ENCODE results near the gene INSM1.

Gene INSM1

DNA sequence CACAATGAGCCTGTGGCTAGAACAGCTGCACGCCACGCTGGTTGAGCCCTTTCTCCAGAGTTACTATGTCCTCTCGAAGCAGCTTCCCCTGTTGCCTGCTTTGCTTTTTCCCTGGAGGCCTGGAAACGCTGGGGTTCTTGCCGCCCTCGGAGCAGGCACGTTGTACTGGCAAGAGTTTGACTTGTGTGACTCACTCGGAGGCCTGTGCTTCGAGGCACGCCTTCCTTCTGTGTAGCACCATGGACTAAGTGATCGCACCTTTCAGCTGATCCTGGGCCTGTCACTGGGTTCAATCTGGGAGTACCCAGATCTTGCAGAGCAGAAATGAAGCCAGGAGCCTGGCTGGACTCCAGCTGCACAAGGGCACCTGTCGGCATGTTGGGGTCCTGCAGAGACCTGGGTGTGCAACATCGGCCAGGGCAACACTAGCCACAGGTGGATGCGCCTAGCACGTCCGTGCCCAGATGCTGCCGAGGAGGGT is 5.2 kb downstream of the INSM1 start:
- in situ Hi-C loops (cut with HindIII; ENCODE audit: low pct_ligation_motif_present, low pct_unique_long_range_greater_than_20kb, low sequenced_read_pairs), result no loop called here
- peak; percentile 21 for DNase-seq

DNA sequence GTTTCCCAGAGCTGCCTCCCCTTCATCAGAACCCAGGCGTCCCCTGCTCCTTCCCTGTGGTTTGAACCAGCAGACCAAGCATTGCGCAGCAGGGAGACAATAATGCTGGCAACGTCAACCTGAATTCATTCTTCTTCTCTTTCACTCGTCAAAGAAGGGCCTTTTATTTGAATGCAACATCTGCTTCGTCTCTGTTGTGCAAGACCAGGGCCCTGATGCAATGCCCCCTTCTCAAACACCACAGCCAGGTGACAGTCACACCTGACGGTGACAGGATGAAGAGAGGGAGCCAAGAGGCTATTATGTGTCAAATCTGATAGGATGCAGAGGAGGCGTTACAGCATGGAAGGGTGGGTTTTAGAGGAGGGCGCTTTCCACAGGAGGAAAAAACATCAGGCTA is 8.0 kb downstream of the INSM1 start:
- in situ Hi-C loops (cut with HindIII; ENCODE audit: low pct_ligation_motif_present, low pct_unique_long_range_greater_than_20kb, low sequenced_read_pairs), result no loop called here
- DNase-seq, result no peak

GRCh38 chr20:20386192-20386591 is 18.3 kb downstream of the INSM1 start:
- DNase-seq, result no peak
- in situ Hi-C loops (cut with HindIII; ENCODE audit: low pct_ligation_motif_present, low pct_unique_long_range_greater_than_20kb, low sequenced_read_pairs), result no loop called here

DNA sequence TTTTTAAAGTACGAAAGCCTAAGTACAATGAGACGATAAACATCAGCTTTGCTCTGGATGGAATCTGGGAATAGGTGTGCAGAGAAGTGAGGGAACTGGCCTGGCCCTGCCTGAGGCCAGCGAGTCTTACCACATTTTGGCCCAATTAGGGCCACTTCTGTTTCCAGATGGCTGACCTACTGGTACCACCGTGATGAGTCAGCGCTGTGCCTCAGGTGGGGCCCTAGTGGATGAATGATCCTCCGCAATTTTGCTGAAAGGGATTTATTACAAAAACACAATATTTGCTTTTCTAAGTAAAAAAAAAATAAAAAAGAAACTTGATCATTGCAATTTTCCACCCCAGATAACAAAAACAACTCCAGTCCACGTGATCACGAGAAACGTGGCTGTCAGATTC is 22.5 kb downstream of the INSM1 start:
- in situ Hi-C loops (cut with HindIII; ENCODE audit: low pct_ligation_motif_present, low pct_unique_long_range_greater_than_20kb, low sequenced_read_pairs), result no loop called here
- no peak for DNase-seq

GRCh38 chr20:20391115-20391514 is 23.2 kb downstream of the INSM1 start:
- DNase-seq, result no peak
- in situ Hi-C loops (cut with HindIII; ENCODE audit: low pct_ligation_motif_present, low pct_unique_long_range_greater_than_20kb, low sequenced_read_pairs), result no loop called here

DNA sequence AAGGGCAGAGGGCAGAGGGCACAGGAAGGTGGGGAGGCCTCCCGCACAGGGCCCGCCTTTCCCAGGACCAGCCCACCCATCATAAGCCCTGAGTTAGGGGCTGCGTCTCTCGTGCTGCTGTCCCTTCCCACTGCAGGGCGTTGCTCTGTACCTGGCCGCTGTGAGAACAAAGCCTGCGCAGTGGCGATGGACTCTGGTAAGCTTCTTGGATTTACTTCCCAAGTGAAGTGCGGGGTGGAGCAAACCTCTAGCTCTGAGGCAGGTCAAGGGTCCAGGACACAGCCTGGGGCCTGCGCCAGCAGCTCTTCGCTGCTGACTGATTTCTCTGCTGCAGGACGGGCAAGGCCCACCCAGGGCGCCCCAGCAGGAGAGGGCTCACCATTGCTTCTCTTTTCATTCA is 23.9 kb downstream of the INSM1 start:
- in situ Hi-C loops (cut with HindIII; ENCODE audit: low pct_ligation_motif_present, low pct_unique_long_range_greater_than_20kb, low sequenced_read_pairs), result no loop called here
- DNase-seq, result no peak

DNA sequence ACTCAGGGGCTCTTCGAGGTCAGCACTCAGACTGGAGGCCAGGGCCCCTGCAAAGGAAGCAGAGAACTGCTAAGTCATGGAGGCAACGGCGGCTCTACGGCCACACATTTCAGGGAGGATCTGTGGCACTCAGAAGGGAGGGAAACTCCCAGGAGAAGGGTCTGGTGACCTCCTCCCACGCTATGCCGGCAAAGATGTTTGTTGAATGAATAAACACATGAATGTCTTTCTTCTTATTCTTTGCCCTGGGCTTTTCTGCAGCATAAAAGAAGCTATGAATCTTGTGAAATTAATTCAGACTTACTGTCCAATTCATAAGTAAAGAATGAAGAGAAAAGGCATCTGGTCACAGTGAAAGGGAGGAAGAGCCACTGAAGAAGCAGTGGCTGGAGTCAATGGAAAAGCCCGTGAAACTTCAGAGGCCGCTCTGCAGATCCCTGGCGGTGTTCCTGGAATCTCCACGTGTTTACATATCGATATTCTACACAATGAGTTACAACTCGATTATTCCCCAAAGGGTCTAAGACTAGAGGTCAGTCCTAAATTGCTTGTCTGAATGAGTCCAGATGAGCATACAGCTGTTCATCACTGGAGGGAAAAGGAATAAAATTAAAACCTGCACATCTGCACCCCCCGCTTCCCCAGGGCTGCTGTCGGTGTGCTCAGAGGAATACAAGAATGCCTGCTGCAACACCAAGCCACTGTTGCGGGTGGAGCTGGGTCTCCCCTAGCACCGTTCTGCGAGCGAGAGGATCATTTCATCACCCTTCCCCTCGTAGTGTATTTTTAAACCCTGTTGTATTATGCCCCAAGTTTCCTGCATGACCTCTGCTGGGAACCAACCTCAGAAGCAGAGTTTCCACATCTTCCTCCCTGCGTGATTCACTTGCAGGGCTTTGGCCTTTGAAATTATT is 25.6 kb downstream of the INSM1 start:
- in situ Hi-C loops (cut with HindIII; ENCODE audit: low pct_ligation_motif_present, low pct_unique_long_range_greater_than_20kb, low sequenced_read_pairs), result no loop called here
- DNase-seq, result no peak

DNA sequence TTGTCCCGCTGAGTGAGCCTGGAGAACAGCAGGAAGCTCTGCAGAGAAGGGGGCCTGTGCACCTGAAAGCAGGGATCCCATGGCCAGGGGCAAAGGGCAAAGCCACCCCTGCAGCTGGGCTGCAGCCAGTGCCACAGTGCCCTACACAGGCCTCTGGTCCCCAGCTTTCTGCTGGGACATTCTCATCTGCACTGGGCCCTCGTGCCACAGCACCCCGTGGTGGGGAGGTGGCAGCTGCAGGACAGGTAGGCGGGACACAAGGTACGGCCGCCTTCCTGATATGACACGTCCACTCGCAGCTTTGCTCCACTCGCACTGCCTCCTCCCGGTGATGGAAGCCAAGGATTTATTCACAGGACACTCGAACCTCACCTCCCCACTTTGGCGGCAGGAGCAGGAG is 27.2 kb downstream of the INSM1 start:
- DNase-seq, result no peak
- in situ Hi-C loops (cut with HindIII; ENCODE audit: low pct_ligation_motif_present, low pct_unique_long_range_greater_than_20kb, low sequenced_read_pairs), result no loop called here

DNA sequence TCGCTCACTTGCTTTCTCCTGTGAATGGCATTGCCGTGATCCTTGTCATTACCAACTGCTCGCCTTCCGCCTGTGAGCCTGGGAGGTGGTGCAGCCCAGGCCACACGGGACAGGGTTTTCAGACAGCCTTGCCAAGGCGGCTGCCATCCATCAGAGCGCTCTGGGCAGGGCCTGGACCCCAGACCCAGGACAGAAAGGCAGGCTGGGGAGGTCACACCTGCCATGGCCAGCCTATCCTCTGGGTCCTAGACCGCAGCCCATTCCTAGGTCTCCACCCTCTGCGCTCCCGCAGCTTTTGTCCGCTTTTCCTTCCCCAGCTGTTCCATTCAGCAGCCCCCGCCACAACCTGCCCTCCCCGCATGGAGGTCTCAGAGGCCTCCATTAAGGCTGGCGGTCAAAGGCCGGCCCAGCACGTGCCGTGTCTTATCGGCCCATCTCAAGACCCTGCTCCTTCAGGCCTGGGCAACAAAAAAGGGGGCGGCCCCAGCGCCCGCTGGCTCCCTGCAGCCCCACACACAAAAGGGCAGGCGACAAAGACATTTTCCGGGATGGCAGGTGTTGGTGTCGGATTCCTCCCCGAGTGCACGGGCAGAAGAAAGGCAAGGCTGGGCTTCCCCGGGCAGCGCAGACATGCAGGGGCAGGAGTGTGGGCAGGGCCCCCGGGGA is 28.1 kb downstream of the INSM1 start:
- no peak for DNase-seq
- in situ Hi-C loops (cut with HindIII; ENCODE audit: low pct_ligation_motif_present, low pct_unique_long_range_greater_than_20kb, low sequenced_read_pairs), result no loop called here

- no peak for DNase-seq
- in situ Hi-C loops (cut with HindIII; ENCODE audit: low pct_ligation_motif_present, low pct_unique_long_range_greater_than_20kb, low sequenced_read_pairs), result no loop called here
These were observed 28.9 kb downstream of the INSM1 start for GRCh38 chr20:20396794-20397193.

- DNase-seq, result no peak
- in situ Hi-C loops (cut with HindIII; ENCODE audit: low pct_ligation_motif_present, low pct_unique_long_range_greater_than_20kb, low sequenced_read_pairs), result no loop called here
These were observed 30.2 kb downstream of the INSM1 start for GRCh38 chr20:20398123-20398522.

DNA sequence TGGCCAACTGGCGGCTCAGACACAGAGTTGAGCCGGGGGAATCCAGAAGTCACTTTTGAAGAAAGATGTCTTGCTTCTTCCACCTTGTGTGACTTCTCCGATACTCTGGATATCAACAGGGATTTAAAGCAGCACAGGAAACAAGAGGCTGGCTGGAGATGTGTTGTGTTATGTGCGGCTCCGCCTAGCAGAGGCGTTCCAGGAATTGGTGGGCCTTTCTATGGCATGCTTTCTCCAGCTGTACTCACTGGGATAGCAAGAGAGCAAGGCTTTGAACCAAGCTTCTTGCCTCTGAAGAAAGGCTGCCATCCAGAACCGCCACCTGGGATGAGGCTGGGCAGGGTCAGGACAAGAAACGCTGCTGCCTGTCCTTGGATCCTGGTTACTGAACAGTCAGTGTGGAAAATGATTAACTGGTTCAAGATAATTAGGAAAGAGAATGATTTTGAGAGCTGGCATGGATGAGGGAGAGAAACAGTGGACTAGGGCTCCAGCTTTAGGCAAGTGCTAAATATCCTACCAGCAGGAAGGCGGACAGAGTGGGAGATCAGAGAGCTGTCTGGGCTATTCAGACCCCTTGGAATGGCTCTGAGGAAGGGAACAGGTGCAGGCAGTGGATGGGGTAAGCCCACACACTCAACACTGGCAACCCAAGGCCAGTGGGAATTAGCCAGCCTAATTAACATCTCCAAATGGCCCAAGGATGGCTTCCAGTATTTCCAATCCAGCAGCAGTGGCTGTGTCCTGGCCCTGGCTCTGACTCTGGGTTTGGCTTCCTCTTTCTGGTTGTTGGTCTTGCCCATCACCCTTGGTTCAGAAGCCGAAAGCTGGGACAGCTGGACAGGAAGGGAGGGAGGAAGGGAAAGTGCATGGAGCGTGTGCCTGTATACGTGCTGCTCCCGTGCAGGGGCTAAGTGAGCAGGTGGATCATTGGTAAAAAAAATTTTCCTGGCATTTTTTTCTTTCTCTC is 31.9 kb downstream of the INSM1 start:
- no peak for DNase-seq
- in situ Hi-C loops (cut with HindIII; ENCODE audit: low pct_ligation_motif_present, low pct_unique_long_range_greater_than_20kb, low sequenced_read_pairs), result no loop called here

DNA sequence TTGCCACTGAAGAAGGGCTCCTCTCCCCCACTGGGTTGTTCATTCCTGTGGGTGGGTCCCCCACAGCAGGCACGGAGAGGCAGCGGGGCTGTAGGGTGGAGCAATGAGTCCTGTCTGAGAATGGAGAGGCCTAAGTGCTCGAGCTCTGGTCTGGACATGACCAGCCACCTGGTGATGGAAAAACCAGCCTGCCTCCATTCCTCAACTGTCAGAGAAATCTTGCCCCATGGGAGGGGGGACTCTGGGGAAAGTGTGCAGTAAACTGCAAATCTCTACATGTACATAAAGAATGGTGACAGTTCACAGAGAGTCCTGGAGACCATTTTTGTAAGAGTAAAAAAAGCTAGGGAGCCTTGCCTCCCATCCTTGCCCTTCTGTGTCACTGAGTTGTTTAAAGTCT is 34.1 kb downstream of the INSM1 start:
- in situ Hi-C loops (cut with HindIII; ENCODE audit: low pct_ligation_motif_present, low pct_unique_long_range_greater_than_20kb, low sequenced_read_pairs), result no loop called here
- no peak for DNase-seq

DNA sequence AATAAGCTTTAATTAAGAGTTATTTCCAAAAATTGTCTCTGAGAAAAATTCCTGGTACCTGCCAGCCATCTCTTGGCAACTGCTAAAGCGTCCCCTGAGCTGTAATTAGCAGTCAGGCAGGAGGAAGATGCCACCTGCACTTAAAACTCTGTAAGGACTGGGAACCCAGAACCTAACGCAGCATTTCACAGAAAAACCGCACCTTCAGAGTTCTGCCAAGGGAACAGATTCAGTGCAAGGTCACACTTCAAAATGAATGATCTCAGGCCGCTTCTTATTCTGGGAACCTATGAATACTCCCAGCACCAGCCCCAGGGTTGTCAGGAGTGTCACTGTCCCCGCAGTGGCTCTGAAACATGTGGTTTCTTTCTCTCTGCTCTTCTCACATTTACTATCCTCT is 36.7 kb downstream of the INSM1 start:
- in situ Hi-C loops (cut with HindIII; ENCODE audit: low pct_ligation_motif_present, low pct_unique_long_range_greater_than_20kb, low sequenced_read_pairs), result no loop called here
- DNase-seq, result no peak

- DNase-seq, result no peak
- in situ Hi-C loops (cut with HindIII; ENCODE audit: low pct_ligation_motif_present, low pct_unique_long_range_greater_than_20kb, low sequenced_read_pairs), result no loop called here
These were observed 37.7 kb downstream of the INSM1 start for GRCh38 chr20:20405623-20406022.

DNA sequence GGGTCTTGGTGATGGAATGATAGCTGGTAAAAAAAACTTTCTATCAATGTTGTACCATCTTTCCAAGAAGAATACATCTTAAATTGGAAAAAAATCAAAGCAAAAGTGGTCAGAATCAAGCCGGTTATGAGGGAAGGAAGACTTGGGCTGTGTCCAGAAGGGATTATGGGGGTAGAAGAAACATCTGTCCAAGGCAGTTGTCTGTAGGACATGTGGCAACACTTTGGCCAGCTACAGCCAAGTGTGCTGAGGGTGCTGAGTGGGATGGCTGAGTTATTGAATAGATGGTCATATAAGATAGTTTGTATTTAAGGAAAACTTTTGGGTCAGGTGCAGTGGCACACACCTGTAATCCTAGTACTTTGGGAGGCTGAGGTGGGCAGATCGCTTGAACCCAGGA is 38.4 kb downstream of the INSM1 start:
- no peak for DNase-seq
- in situ Hi-C loops (cut with HindIII; ENCODE audit: low pct_ligation_motif_present, low pct_unique_long_range_greater_than_20kb, low sequenced_read_pairs), result no loop called here

- no peak for DNase-seq
- in situ Hi-C loops (cut with HindIII; ENCODE audit: low pct_ligation_motif_present, low pct_unique_long_range_greater_than_20kb, low sequenced_read_pairs), result no loop called here
These were observed 40.2 kb downstream of the INSM1 start for GRCh38 chr20:20407891-20408805.

GRCh38 chr20:20409331-20409730 is 41.4 kb downstream of the INSM1 start:
- in situ Hi-C loops (cut with HindIII; ENCODE audit: low pct_ligation_motif_present, low pct_unique_long_range_greater_than_20kb, low sequenced_read_pairs), result no loop called here
- DNase-seq, result no peak
